Lung (tissue), 12 donors: ENCODE results near the gene ATXN2. TPM values are rescaled to one million over a fixed set of nuclear protein-coding genes. Genes with fewer than 3 reads are reported as not detected.
A peak's percentile ranks its signal among the peaks of the same experiment; 100 is the strongest.

Experiments used
- ATAC-seq: fragments of 200-7000 bp; cut with Tn5 transposase; one replicate; pipeline ENCODE4 v1.9.1; 2020; ENCODE audit warnings: moderate number of reproducible peaks; ENCODE audit not compliant: insufficient read depth, low FRiP score
- DNase-seq, 3 donors: peaks; one replicate each; pipeline ENCODE4 v3.0.0-alpha.2; 2013 to 2017
- H3K27ac ChIP-seq, 2 donors: one replicate each; pipeline ENCODE4 v1.5.1; 2013; ENCODE audit warnings: mild to moderate bottlenecking in 2 of 2, moderate library complexity in 2 of 2, control low read depth in 1 of 2, inconsistent platforms in 1 of 2, low read depth in 1 of 2, low read length in 1 of 2
- H3K27me3 ChIP-seq, 3 donors: one replicate each; pipeline ENCODE4 v1.5.1; 2013; ENCODE audit warnings: low read length in 2 of 3; ENCODE audit not compliant: control insufficient read depth in 3 of 3, insufficient read depth in 3 of 3
- H3K36me3 ChIP-seq, 4 donors: one replicate each; pipeline ENCODE4 v1.5.1; 2013; ENCODE audit warnings: low read length in 4 of 4, mild to moderate bottlenecking in 1 of 4, moderate library complexity in 1 of 4; ENCODE audit not compliant: control insufficient read depth in 4 of 4, insufficient read depth in 4 of 4
- H3K4me1 ChIP-seq, 5 donors: one replicate each; pipeline ENCODE4 v1.5.1; 2013; ENCODE audit warnings: low read length in 5 of 5, mild to moderate bottlenecking in 2 of 5, moderate library complexity in 1 of 5; ENCODE audit not compliant: control insufficient read depth in 5 of 5, insufficient read depth in 5 of 5
- H3K4me3 ChIP-seq: one replicate; pipeline ENCODE4 v1.5.1; 2013; ENCODE audit warnings: mild to moderate bottlenecking, control low read depth, moderate library complexity
- H3K9ac ChIP-seq, 2 donors: one replicate each; pipeline ENCODE4 v1.5.1; 2013; ENCODE audit warnings: low read length in 2 of 2, control low read depth in 1 of 2; ENCODE audit not compliant: insufficient read depth in 1 of 2
- H3K9me3 ChIP-seq, 4 donors: one replicate each; pipeline ENCODE4 v1.5.1; 2013; ENCODE audit warnings: low read length in 3 of 4, mild to moderate bottlenecking in 1 of 4, moderate library complexity in 1 of 4; ENCODE audit not compliant: control insufficient read depth in 4 of 4, insufficient read depth in 3 of 4
- CTCF ChIP-seq: IDR thresholded peaks from 2 replicates; pipeline ENCODE4 v1.5.1; 2012; ENCODE audit warnings: mild to moderate bottlenecking; ENCODE audit errors: control extremely low read depth, extremely low read depth
- WGBS, 2 donors: extraction: QIAGEN DNeasy Blood & Tissue Kit; methylation state at CpG; one replicate each; pipeline ENCODE4 v1.1.7; 2013; 5-methylcytosine and 5-hydroxymethylcytosine counted together
- polyA plus RNA-seq, 2 donors: library from polyadenylated mRNA; stranded (reverse); fragments of 200-250 nt; gene quantifications; one replicate each; pipeline ENCODE4 v1.2.1, GENCODE V29; 2013
- total RNA-seq, 2 donors: library from RNA; depleted of rRNA in 1 of 2; stranded (reverse); fragments of >200 nt in 1 of 2; gene quantifications; one replicate each; pipeline ENCODE4 v1.2.1, GENCODE V29; 2014 to 2021
- donor health status: control.
- donor health status: control.
- donor health status: Bipolar disorder and iron deficiency.
- donor health status: healthy.
- donor health status: DM: yes; HTN: yes; CAD: no.

The ATXN2 gene
- total and polyA plus RNA-seq, 4 donors = 18.0 to 100 (median 43.5) TPM

- Histone ChIP-seq H3K9me3 (no peaks in the 10 kb centered on the region), H3K27me3 (no peaks in the 10 kb centered on the region), H3K4me3 (no peak overlapping the region), H3K36me3 (peaks cover 0 to 6% (median 0%) of the 10 kb centered on the region in 4 donors), H3K27ac (no peak overlapping the region), H3K4me1 (peaks cover 0 to 6% (median 4%) of the 10 kb centered on the region in 5 donors), H3K9ac (no peak overlapping the region)
- no peak for TF ChIP-seq CTCF
- no peak for DNase-seq
- 76 to 84% methylated on average over 4 of the region's 4 CpGs for WGBS, 2 donors
- ATAC-seq = no peak
Measured at GRCh38 chr12:111578276-111578970, 20.7 kb downstream of the ATXN2 start.

GRCh38 chr12:111574797-111575443 lies 24.2 kb downstream of the ATXN2 start:
- no peak for TF ChIP-seq CTCF
- DNase-seq = peak in 2 of 3 donors; percentile 18 to 39
- Histone ChIP-seq H3K36me3 (peaks cover 0 to 1% (median 0%) of the 10 kb centered on the region in 4 donors), H3K4me3 (no peak overlapping the region), H3K4me1 (peaks cover 0 to 10% (median 5%) of the 10 kb centered on the region in 5 donors), H3K27me3 (no peaks in the 10 kb centered on the region), H3K27ac (no peak overlapping the region), H3K9me3 (no peaks in the 10 kb centered on the region), H3K9ac (peak overlapping the region in 1 of 2 donors; percentile 55)
- no peak for ATAC-seq
- 58 to 73% methylated on average over 7 of the region's 7 CpGs for WGBS, 2 donors

- no peaks in the 10 kb centered on the region for H3K9me3 ChIP-seq
- no peaks in the 10 kb centered on the region for H3K36me3 ChIP-seq
- peaks cover 0 to 15% (median 5%) of the 10 kb centered on the region in 5 donors for H3K4me1 ChIP-seq
- ATAC-seq (no peak), DNase-seq (no peak)
- no peaks in the 10 kb centered on the region for H3K27me3 ChIP-seq
- no peak for TF ChIP-seq CTCF
- no peak overlapping the region for H3K9ac ChIP-seq
- WGBS, 2 donors = 96 to 100% methylated on average over 1 of the region's 1 CpG
- H3K4me3 ChIP-seq = no peak overlapping the region
- no peak overlapping the region for H3K27ac ChIP-seq
Measured at GRCh38 chr12:111573476-111573875, 25.6 kb downstream of the ATXN2 start.
